ENCODE results near the gene TGM2. TPM values are rescaled to one million over a fixed set of nuclear protein-coding genes. Genes with fewer than 3 reads are reported as not detected.

The TGM2 gene
- total and polyA plus RNA-seq, 2 donors (not counting 1 experiment from before 2014, with no cell fraction given) = 2.4 to 60.8 TPM

DNA sequence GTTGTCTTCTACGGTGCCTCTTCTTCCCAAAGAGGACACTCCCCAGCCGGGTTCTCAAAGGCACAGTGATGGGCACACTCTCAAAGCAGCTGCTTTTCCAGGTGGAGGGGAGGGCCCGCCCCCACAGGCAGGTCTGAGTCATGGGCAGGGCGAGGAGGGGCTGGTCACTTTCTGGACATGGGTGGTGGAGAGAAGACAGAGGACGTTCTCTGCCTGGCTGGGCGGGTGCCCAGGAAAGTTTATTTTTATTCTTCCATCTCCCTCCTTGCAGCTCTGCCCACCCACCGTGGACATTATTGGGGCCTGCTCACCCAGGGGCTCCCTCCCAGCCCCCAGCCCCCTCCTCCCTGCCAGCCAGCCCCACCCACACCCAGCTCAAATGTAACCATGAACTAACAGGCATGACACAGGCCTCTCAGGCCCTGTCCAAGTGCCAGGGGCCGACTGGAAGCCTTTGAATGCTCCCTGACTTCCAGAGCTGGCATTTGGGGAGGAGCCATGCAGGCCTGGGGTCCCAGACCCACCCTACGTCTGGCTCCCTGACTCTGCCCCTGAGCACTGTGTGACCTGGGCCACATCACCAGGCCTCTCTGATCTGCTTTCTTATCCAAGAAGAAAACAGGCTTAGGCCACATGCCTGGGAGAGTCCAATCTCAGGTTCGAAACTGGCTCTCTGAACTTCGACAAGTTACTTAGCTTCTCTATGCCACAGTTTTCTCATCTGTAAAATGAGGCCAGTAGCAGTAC lies 8.0 kb downstream of the TGM2 start:
- H3K4me1 ChIP-seq (ENCODE audit: control insufficient read depth in 2 of 2, insufficient read depth in 2 of 2, low read length in 2 of 2) = peaks cover 9 to 26% of the 10 kb centered on the region in 2 donors
- ChIA-PET CTCF (interaction anchor here (1.0 to 2.0 kb wide), 2 partner anchors 65 to 99 kb away, joined by 3 to 7 read pairs; no protein-coding TSS in a partner anchor), POLR2A (no interaction called here)
- no peak overlapping the region for H3K9ac ChIP-seq (ENCODE audit: low read length)
- intact Hi-C loops (cut with micrococcal nuclease) = no loop called here
- Mint-ChIP-seq H3K27me3 (no peaks in the 10 kb centered on the region), H3K27ac (no peak overlapping the region), H3K4me1 (peaks cover 17% of the 10 kb centered on the region), H3K9me3 (ENCODE audit: insufficient read depth) (no peaks in the 10 kb centered on the region), H3K4me3 (no peak overlapping the region)
- H3K4me2 ChIP-seq (replicated peaks; ENCODE audit: low read depth, low read length, poor library complexity, severe bottlenecking) = no peak overlapping the region
- DNase-seq (no peak), ATAC-seq (ENCODE audit: low read depth) (no peak)
- no peaks in the 10 kb centered on the region for H3K79me2 ChIP-seq (ENCODE audit: control insufficient read depth, insufficient read depth, low read length)
- no peaks in the 10 kb centered on the region for H3K9me3 ChIP-seq (ENCODE audit: control extremely low read depth in 1 of 3, control insufficient read depth in 2 of 3, insufficient read depth in 1 of 3, low read length in 2 of 3)
- TF ChIP-seq, protein P1, sequence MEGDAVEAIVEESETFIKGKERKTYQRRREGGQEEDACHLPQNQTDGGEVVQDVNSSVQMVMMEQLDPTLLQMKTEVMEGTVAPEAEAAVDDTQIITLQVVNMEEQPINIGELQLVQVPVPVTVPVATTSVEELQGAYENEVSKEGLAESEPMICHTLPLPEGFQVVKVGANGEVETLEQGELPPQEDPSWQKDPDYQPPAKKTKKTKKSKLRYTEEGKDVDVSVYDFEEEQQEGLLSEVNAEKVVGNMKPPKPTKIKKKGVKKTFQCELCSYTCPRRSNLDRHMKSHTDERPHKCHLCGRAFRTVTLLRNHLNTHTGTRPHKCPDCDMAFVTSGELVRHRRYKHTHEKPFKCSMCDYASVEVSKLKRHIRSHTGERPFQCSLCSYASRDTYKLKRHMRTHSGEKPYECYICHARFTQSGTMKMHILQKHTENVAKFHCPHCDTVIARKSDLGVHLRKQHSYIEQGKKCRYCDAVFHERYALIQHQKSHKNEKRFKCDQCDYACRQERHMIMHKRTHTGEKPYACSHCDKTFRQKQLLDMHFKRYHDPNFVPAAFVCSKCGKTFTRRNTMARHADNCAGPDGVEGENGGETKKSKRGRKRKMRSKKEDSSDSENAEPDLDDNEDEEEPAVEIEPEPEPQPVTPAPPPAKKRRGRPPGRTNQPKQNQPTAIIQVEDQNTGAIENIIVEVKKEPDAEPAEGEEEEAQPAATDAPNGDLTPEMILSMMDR (IDR thresholded peaks at IDR 0.05) = no peak
- TF ChIP-seq EZH2 (IDR thresholded peaks at IDR 0.05; ENCODE audit: borderline replicate concordance, insufficient read depth, low read depth, low read length, poor library complexity, severe bottlenecking) = no peak
- WGBS (ENCODE audit: insufficient coverage) = 91% methylated on average over 8 of the region's 11 CpGs
- H3K4me3 ChIP-seq (ENCODE audit: control extremely low read depth in 1 of 5, extremely low read depth in 1 of 5, insufficient read depth in 1 of 5, low read depth in 2 of 5, low read length in 4 of 5) = no peak overlapping the region
- no peaks in the 10 kb centered on the region for H3K36me3 ChIP-seq (replicated peaks in 1 of 2; ENCODE audit: control extremely low read depth in 1 of 2, control insufficient read depth in 1 of 2, extremely low read depth in 1 of 2, insufficient read depth in 2 of 2, low read length in 1 of 2)
- no peaks in the 10 kb centered on the region for H3K27me3 ChIP-seq (replicated peaks in 1 of 4; ENCODE audit: control extremely low read depth in 1 of 4, control insufficient read depth in 3 of 4, insufficient read depth in 4 of 4, low read length in 3 of 4)
- no peak overlapping the region for H3K27ac ChIP-seq (ENCODE audit: low read length in 2 of 2)
- H2AFZ ChIP-seq (ENCODE audit: insufficient read depth, low read depth, low read length, poor library complexity, severe bottlenecking) = no peak overlapping the region
- H4K20me1 ChIP-seq (ENCODE audit: control insufficient read depth, insufficient read depth, low read length, poor library complexity, severe bottlenecking) = no peaks in the 10 kb centered on the region

DNA sequence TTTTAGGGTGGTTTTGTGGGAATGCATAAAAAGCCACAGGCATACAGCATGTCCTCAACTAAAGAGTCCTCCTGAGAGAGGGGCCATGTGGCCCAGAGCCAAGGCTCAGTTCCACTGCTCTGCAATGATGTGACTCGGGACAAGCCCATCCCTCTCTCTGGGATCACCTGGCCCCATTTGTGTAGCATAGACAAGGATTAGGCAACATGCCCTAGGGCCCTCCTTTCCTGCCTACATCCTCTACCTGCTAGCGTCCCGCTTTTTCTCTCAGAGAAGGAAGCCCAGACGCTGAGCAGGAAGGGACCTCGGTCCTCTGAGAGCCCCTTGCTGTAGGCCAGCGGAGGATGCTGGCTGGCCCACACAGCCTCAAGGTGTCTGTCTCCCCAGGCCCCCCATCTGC lies 8.8 kb downstream of the TGM2 start:
- no peak overlapping the region for H3K4me3 Mint-ChIP-seq
- no peaks in the 10 kb centered on the region for H3K36me3 ChIP-seq (replicated peaks in 1 of 2; ENCODE audit: control extremely low read depth in 1 of 2, control insufficient read depth in 1 of 2, extremely low read depth in 1 of 2, insufficient read depth in 2 of 2, low read length in 1 of 2)
- WGBS (ENCODE audit: insufficient coverage) = 98% methylated on average over 6 of the region's 6 CpGs

More for the DNA sequence above, 8.8 kb downstream of the TGM2 start:
- Histone ChIP-seq H3K27ac (ENCODE audit: low read length in 2 of 2) (no peak overlapping the region), H3K9ac (ENCODE audit: low read length) (no peak overlapping the region), H3K79me2 (ENCODE audit: control insufficient read depth, insufficient read depth, low read length) (no peaks in the 10 kb centered on the region), H3K4me3 (ENCODE audit: control extremely low read depth in 1 of 5, extremely low read depth in 1 of 5, insufficient read depth in 1 of 5, low read depth in 2 of 5, low read length in 4 of 5) (no peak overlapping the region), H4K20me1 (ENCODE audit: control insufficient read depth, insufficient read depth, low read length, poor library complexity, severe bottlenecking) (no peaks in the 10 kb centered on the region), H2AFZ (ENCODE audit: insufficient read depth, low read depth, low read length, poor library complexity, severe bottlenecking) (no peak overlapping the region), H3K9me3 (ENCODE audit: control extremely low read depth in 1 of 3, control insufficient read depth in 2 of 3, insufficient read depth in 1 of 3, low read length in 2 of 3) (no peaks in the 10 kb centered on the region), H3K27me3 (replicated peaks in 1 of 4; ENCODE audit: control extremely low read depth in 1 of 4, control insufficient read depth in 3 of 4, insufficient read depth in 4 of 4, low read length in 3 of 4) (no peaks in the 10 kb centered on the region), H3K4me2 (replicated peaks; ENCODE audit: low read depth, low read length, poor library complexity, severe bottlenecking) (no peak overlapping the region), H3K4me1 (ENCODE audit: control insufficient read depth in 2 of 2, insufficient read depth in 2 of 2, low read length in 2 of 2) (peaks cover 12 to 28% of the 10 kb centered on the region in 2 donors)
- Mint-ChIP-seq H3K27me3 (no peaks in the 10 kb centered on the region), H3K9me3 (ENCODE audit: insufficient read depth) (no peaks in the 10 kb centered on the region), H3K4me1 (peaks cover 23% of the 10 kb centered on the region), H3K27ac (no peak overlapping the region)
- ATAC-seq (ENCODE audit: low read depth) (no peak), DNase-seq (no peak)
- CTCF ChIA-PET = interaction anchor here (2.0 kb wide), 1 partner anchor 66 kb away, joined by 7 read pairs; no protein-coding TSS in a partner anchor
- intact Hi-C loops (cut with micrococcal nuclease) = no loop called here
- no peak for TF ChIP-seq EZH2 (IDR thresholded peaks at IDR 0.05; ENCODE audit: borderline replicate concordance, insufficient read depth, low read depth, low read length, poor library complexity, severe bottlenecking)
- TF ChIP-seq, protein P1 (IDR thresholded peaks at IDR 0.05) = no peak
- POLR2A ChIA-PET = no interaction called here
